NT2/D1 (cell line): ENCODE measurements around the gene FAM163B.

Experiments
- SUZ12 ChIP-seq: IDR thresholded peaks from 2 replicates; pipeline ENCODE4 v1.6.1; 2011; ENCODE audit not compliant: insufficient read length, insufficient read depth; ENCODE audit errors: extremely low read depth
- YY1 ChIP-seq: IDR thresholded peaks from 2 replicates; pipeline ENCODE4 v1.6.1; 2011; ENCODE audit not compliant: insufficient read length, insufficient read depth
- ZNF274 ChIP-seq: IDR thresholded peaks from 2 replicates; pipeline ENCODE4 v1.6.1; 2011; ENCODE audit warnings: mild to moderate bottlenecking, low read depth, low read length

GRCh38 chr9:133643978-133644760 is 35.0 kb upstream of the FAM163B start:
- TF ChIP-seq SUZ12: no peak
- no peak for TF ChIP-seq YY1
- TF ChIP-seq ZNF274: no peak
